K562 (cell line): ENCODE data around the gene ARID3C. TPM values are rescaled to one million over a fixed set of nuclear protein-coding genes. Genes with fewer than 3 reads are reported as not detected.

Experiments used
- CGGBP1 ChIP-seq: fragments of 250-450 bp; sonication (Bioruptor Pico); IDR thresholded peaks from 2 replicates; pipeline ENCODE4 v1.9.0; 2021; ENCODE audit warnings: mild to moderate bottlenecking
- CHD7 ChIP-seq: fragments of 200-600 bp; sonication (generic); IDR thresholded peaks from one replicate; pipeline ENCODE4 v1.6.1; 2012; ENCODE audit warnings: mild to moderate bottlenecking, low read depth, low read length, inconsistent platforms
- HINFP ChIP-seq: fragments of 450-650 bp; conservative IDR thresholded peaks from 2 replicates; pipeline ENCODE4 v1.6.1; 2016; ENCODE audit warnings: missing genetic modification characterization, low read depth, mild to moderate bottlenecking, control low read depth, missing compliant biosample characterization
- IFI16 ChIP-seq: fragments of 250-450 bp; sonication (Bioruptor Pico); IDR thresholded peaks from 2 replicates; pipeline ENCODE4 v2.1.2; 2022; ENCODE audit warnings: mild to moderate bottlenecking, inconsistent platforms
- RERE ChIP-seq: sonication (generic); formaldehyde crosslinking; IDR thresholded peaks from 2 replicates; pipeline ENCODE4 v1.8.0; 2023; ENCODE audit warnings: missing genetic modification reagents, mild to moderate bottlenecking, borderline replicate concordance
- TAL1 ChIP-seq: fragments of 450-650 bp; IDR thresholded peaks from 2 replicates; pipeline ENCODE4 v1.6.1; 2016; ENCODE audit warnings: mild to moderate bottlenecking
- ZNF79 ChIP-seq: fragments of 250-450 bp; sonication (Bioruptor Pico); IDR thresholded peaks from 2 replicates; pipeline ENCODE4 v1.4.0; 2020; ENCODE audit warnings: low read depth, mild to moderate bottlenecking, moderate library complexity
- polyA plus RNA-seq, 8 experiments: library from polyadenylated mRNA; depleted of rRNA in 4 of 8; stranded (reverse) in 5 of 8; unstranded in 3 of 8; fragments of >200 nt; fragmentation: Nextera tagmentation in 2 of 8; fragmentation: Illumina TruSeq in 1 of 8; extraction: Ambion mirVana in 2 of 8; extraction: Trizol in 1 of 8; gene quantifications; 2 replicates each; pipeline versions ENCODE4 v1.2.1 to v1.2.3, GENCODE V29; 2011 to 2014; ENCODE audit warnings: inconsistent platforms in 1 of 8, missing spikeins in 1 of 8
- total RNA-seq, 7 experiments: library from RNA; depleted of rRNA in 6 of 7; stranded (reverse); fragments of >200 nt in 6 of 7; fragmentation: Illumina TruSeq in 2 of 7; extraction: Trizol in 2 of 7; gene quantifications; 2 replicates each; pipeline versions ENCODE4 v1.2.1 to v1.2.3, GENCODE V29; 2011 to 2021; ENCODE audit warnings: low replicate concordance in 1 of 7

Gene ARID3C
- total and polyA plus RNA-seq, 9 of the 15 experiments (the other 6 are each of a cell fraction or from before 2014, with no cell fraction given), result not detected

- TF ChIP-seq CGGBP1 (CRISPR knock-in tag), result no peak
- no peak for TF ChIP-seq CHD7
- TF ChIP-seq HINFP (tag), result peak; percentile 34; the same call in 1 of the 2 replicates
- TF ChIP-seq TAL1, result no peak
- no peak for TF ChIP-seq IFI16 (CRISPR knock-in tag)
- no peak for TF ChIP-seq ZNF79 (CRISPR knock-in tag)
- no peak for TF ChIP-seq RERE (CRISPR knock-in tag)
Observed at GRCh38 chr9:34646211-34647083, 17.6 kb upstream of the ARID3C start, which contains the start of gene GALT (continued).
